ENCODE measurements around the gene MPPED1.

MPPED1 gene

DNA sequence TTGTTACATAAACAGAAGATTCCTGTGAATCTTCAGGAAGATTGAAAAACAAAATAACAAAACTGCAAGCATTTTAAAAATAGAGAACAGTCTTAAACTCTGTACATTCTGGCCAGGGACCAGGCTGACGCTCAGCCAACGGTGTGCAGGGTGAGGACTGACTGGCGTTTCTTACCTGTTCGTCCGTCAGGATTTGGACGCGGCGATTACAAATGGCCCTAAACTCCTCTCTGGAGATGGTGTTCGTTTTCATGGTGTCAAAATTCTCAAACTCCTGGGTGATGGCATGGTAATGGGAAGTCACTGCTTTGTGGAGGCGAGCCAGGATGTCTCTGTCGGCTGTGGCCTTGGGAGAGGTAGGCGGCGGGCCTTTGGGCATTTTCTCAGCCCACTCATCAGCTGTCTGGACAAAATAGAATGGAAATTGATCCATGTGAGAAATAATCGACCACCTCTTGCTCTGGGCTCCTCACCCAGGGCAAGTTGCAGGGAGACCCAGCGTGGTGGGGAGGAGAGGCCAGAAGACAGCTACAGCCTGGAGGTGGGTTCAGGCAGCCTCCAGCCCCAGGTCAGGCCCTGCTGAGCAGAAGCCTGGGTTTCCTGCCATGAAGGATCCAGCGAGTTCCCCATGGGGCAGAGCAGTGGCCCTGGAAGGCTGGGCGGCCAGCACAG, 143.0 kb downstream of the MPPED1 start:
- H3K9me3 ChIP-seq (ENCODE audit: control insufficient read depth in 5 of 5, low read length in 5 of 5): peaks cover 3 to 12% (median 5%) of the 10 kb centered on the region in 5 donors
- H3K9ac ChIP-seq (ENCODE audit: low read length in 5 of 5): no peak overlapping the region
- no peaks in the 10 kb centered on the region for H3K4me1 ChIP-seq (ENCODE audit: control insufficient read depth in 5 of 5, insufficient read depth in 5 of 5, low read length in 5 of 5)
- no peak overlapping the region for H3K27ac ChIP-seq (ENCODE audit: low read depth, low read length)
- no peaks in the 10 kb centered on the region for H3K36me3 ChIP-seq (ENCODE audit: control insufficient read depth in 5 of 5, insufficient read depth in 5 of 5, low read length in 5 of 5)
- no peak overlapping the region for H3K4me3 ChIP-seq (ENCODE audit: low read depth in 1 of 5, low read length in 5 of 5)
- H3K27me3 ChIP-seq (ENCODE audit: control insufficient read depth in 5 of 5, insufficient read depth in 4 of 5, low read length in 5 of 5): peaks cover 0 to 2% (median 0%) of the 10 kb centered on the region in 5 donors

DNA sequence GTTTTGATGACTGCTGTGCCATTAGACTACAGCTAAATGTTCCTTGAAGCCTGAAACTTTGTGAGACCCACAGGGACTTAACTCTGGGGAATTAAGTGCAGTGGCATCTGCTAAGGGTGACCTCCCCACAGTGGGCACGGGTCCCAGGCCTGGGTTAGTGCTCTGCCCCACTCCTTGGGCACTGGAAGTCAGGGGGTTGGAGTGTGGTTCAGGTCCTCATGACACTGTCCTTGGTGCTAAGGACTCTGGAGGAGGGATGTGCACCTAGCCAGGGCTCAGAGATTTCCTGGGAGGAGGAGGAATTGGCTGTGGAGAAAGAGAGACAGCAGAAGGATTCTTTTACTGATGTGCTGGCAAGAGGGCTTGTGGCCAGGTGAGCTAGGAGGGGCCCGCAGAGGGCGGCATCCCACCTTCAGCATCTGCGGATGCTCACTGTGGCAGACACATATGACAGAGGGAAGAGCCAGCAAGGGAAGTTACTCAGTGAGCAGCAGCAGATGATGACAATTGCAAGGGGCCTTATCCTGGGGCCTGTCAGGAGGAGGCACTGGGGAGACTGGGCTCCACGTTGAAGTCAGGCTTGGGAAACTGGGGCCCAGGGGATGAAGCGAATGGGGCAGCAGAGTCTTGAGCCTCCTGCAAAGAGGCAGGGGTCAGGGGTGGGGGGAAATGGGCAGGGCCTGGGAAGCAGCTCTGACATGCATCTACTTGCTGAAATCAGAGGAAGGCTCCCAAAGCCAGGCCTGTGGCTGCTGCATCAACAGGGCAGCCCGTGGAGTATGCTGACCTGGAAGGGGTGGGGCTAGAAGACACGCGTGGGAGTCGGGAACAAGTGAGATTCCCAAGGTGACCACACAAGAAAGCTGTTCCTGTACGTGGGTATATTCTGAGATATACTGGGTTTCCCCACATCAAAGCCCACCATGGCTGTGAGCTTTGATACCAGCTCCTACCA, 144.0 kb downstream of the MPPED1 start:
- Histone ChIP-seq H3K27ac (ENCODE audit: low read depth, low read length) (no peak overlapping the region), H3K4me3 (ENCODE audit: low read depth in 1 of 5, low read length in 5 of 5) (no peak overlapping the region)

More for the DNA sequence above, 144.0 kb downstream of the MPPED1 start:
- H3K9ac ChIP-seq (ENCODE audit: low read length in 5 of 5): no peak overlapping the region
- H3K36me3 ChIP-seq (ENCODE audit: control insufficient read depth in 5 of 5, insufficient read depth in 5 of 5, low read length in 5 of 5): no peaks in the 10 kb centered on the region
- peaks cover 3 to 12% (median 5%) of the 10 kb centered on the region in 5 donors for H3K9me3 ChIP-seq (ENCODE audit: control insufficient read depth in 5 of 5, low read length in 5 of 5)
- H3K4me1 ChIP-seq (ENCODE audit: control insufficient read depth in 5 of 5, insufficient read depth in 5 of 5, low read length in 5 of 5): no peaks in the 10 kb centered on the region
- peaks cover 0 to 2% (median 0%) of the 10 kb centered on the region in 5 donors for H3K27me3 ChIP-seq (ENCODE audit: control insufficient read depth in 5 of 5, insufficient read depth in 4 of 5, low read length in 5 of 5)

Measured in subcutaneous abdominal adipose tissue (tissue), 5 donors.